ENCODE data around the gene CCDC190.

DNA sequence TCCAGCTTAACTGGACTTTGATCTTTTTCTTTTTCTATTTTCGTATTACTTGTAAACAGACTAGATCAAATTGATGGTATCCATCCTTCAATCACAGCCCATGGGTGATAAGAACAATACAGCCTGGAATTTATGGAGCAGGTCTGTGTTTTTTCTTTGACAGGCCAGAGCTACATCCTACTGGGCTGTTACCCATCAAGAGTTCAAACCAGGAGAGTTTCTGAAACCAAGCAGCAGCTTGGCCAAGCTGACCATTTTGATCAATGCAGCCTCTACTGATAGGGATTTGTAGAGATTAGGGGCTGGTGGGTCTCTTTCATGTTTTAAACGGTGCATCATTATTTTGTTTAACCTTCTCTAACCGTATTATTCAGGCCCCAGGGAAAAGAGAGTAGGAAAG is 24.3 kb upstream of the CCDC190 start:
- TF ChIP-seq TCF7L2 (IDR thresholded peaks at IDR 0.05; ENCODE audit: low read depth, low read length), result no peak
- TF ChIP-seq, protein P1, sequence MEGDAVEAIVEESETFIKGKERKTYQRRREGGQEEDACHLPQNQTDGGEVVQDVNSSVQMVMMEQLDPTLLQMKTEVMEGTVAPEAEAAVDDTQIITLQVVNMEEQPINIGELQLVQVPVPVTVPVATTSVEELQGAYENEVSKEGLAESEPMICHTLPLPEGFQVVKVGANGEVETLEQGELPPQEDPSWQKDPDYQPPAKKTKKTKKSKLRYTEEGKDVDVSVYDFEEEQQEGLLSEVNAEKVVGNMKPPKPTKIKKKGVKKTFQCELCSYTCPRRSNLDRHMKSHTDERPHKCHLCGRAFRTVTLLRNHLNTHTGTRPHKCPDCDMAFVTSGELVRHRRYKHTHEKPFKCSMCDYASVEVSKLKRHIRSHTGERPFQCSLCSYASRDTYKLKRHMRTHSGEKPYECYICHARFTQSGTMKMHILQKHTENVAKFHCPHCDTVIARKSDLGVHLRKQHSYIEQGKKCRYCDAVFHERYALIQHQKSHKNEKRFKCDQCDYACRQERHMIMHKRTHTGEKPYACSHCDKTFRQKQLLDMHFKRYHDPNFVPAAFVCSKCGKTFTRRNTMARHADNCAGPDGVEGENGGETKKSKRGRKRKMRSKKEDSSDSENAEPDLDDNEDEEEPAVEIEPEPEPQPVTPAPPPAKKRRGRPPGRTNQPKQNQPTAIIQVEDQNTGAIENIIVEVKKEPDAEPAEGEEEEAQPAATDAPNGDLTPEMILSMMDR (IDR thresholded peaks at IDR 0.05), result no peak

Measured in Panc1 (cell line).